ENCODE measurements around the gene KRT38.

KRT38 gene

GRCh38 chr17:41421116-41421515 lies 19.7 kb downstream of the KRT38 start:
- Histone ChIP-seq H3K27me3 (ENCODE audit: low read depth, low read length) (no peaks in the 10 kb centered on the region), H3K27ac (ENCODE audit: low read length) (no peak overlapping the region), H3K4me1 (ENCODE audit: control insufficient read depth in 1 of 2, insufficient read depth in 2 of 2, low read length in 2 of 2) (no peaks in the 10 kb centered on the region), H3K36me3 (ENCODE audit: control insufficient read depth in 1 of 2, insufficient read depth in 2 of 2, low read length in 2 of 2) (no peaks in the 10 kb centered on the region), H3K9me3 (ENCODE audit: control insufficient read depth in 1 of 2, low read length in 2 of 2) (no peaks in the 10 kb centered on the region), H3K4me3 (ENCODE audit: low read depth in 1 of 2, low read length in 2 of 2) (no peak overlapping the region)

DNA sequence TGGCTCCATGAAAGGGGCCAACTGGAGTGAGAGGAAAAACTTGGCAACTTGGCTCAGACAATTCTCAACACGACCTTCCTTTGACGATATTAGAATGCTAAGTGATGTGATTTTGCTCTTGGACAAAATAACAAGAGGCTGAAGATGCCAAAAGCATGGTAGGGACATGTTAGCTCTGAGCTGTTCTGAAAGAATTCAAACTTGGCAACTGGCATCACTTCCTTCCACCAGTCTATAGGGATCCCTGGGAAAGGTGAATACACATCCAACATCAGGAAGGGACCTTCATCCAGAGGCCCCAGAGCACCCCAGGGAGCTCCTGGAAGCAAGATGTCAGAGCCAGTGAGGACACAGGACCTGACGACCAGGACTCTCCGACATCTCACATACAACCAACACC lies 20.6 kb downstream of the KRT38 start:
- Histone ChIP-seq H3K9me3 (ENCODE audit: control insufficient read depth in 1 of 2, low read length in 2 of 2) (no peaks in the 10 kb centered on the region), H3K4me3 (ENCODE audit: low read depth in 1 of 2, low read length in 2 of 2) (no peak overlapping the region), H3K27ac (ENCODE audit: low read length) (no peak overlapping the region), H3K4me1 (ENCODE audit: control insufficient read depth in 1 of 2, insufficient read depth in 2 of 2, low read length in 2 of 2) (no peaks in the 10 kb centered on the region), H3K27me3 (ENCODE audit: low read depth, low read length) (no peaks in the 10 kb centered on the region), H3K36me3 (ENCODE audit: control insufficient read depth in 1 of 2, insufficient read depth in 2 of 2, low read length in 2 of 2) (no peaks in the 10 kb centered on the region)

- no peaks in the 10 kb centered on the region for H3K4me1 ChIP-seq (ENCODE audit: control insufficient read depth in 1 of 2, insufficient read depth in 2 of 2, low read length in 2 of 2)
- H3K27ac ChIP-seq (ENCODE audit: low read length) = no peak overlapping the region
- H3K36me3 ChIP-seq (ENCODE audit: control insufficient read depth in 1 of 2, insufficient read depth in 2 of 2, low read length in 2 of 2) = no peaks in the 10 kb centered on the region
- H3K27me3 ChIP-seq (ENCODE audit: low read depth, low read length) = no peaks in the 10 kb centered on the region
- H3K9me3 ChIP-seq (ENCODE audit: control insufficient read depth in 1 of 2, low read length in 2 of 2) = no peaks in the 10 kb centered on the region
- no peak overlapping the region for H3K4me3 ChIP-seq (ENCODE audit: low read depth in 1 of 2, low read length in 2 of 2)
These were observed 21.1 kb downstream of the KRT38 start for GRCh38 chr17:41419716-41420115.

- no peak overlapping the region for H3K4me3 ChIP-seq (ENCODE audit: low read depth in 1 of 2, low read length in 2 of 2)
- no peaks in the 10 kb centered on the region for H3K36me3 ChIP-seq (ENCODE audit: control insufficient read depth in 1 of 2, insufficient read depth in 2 of 2, low read length in 2 of 2)
- H3K4me1 ChIP-seq (ENCODE audit: control insufficient read depth in 1 of 2, insufficient read depth in 2 of 2, low read length in 2 of 2) = no peaks in the 10 kb centered on the region
- no peaks in the 10 kb centered on the region for H3K27me3 ChIP-seq (ENCODE audit: low read depth, low read length)
- no peak overlapping the region for H3K27ac ChIP-seq (ENCODE audit: low read length)
- H3K9me3 ChIP-seq (ENCODE audit: control insufficient read depth in 1 of 2, low read length in 2 of 2) = no peaks in the 10 kb centered on the region
These were observed 22.5 kb downstream of the KRT38 start for GRCh38 chr17:41418116-41418860.

- Histone ChIP-seq H3K9me3 (ENCODE audit: control insufficient read depth in 1 of 2, low read length in 2 of 2) (no peaks in the 10 kb centered on the region), H3K4me1 (ENCODE audit: control insufficient read depth in 1 of 2, insufficient read depth in 2 of 2, low read length in 2 of 2) (no peaks in the 10 kb centered on the region), H3K36me3 (ENCODE audit: control insufficient read depth in 1 of 2, insufficient read depth in 2 of 2, low read length in 2 of 2) (no peaks in the 10 kb centered on the region), H3K27me3 (ENCODE audit: low read depth, low read length) (no peaks in the 10 kb centered on the region), H3K4me3 (ENCODE audit: low read depth in 1 of 2, low read length in 2 of 2) (no peak overlapping the region), H3K27ac (ENCODE audit: low read length) (no peak overlapping the region)
These were observed 23.2 kb downstream of the KRT38 start for GRCh38 chr17:41417576-41418015.

DNA sequence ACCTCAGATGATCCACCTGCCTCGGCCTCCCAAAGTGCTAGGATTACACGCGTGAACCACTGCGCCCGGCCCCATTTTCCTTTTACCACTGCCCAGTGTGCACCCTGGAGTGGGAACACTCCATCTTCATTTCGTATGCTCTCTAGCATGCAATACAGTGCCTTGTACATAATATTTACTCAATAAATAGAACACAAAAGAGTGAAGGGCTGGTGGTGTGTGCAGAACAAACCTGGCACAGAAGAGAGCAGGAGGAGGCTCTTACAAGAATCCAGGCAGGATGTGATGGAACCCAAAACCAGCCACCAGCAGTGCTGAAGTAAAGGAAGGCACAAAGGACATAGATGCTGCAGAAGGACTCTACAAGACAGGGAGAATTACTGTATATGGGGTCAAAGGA lies 23.7 kb downstream of the KRT38 start:
- Histone ChIP-seq H3K27ac (ENCODE audit: low read length) (no peak overlapping the region), H3K36me3 (ENCODE audit: control insufficient read depth in 1 of 2, insufficient read depth in 2 of 2, low read length in 2 of 2) (no peaks in the 10 kb centered on the region), H3K4me1 (ENCODE audit: control insufficient read depth in 1 of 2, insufficient read depth in 2 of 2, low read length in 2 of 2) (no peaks in the 10 kb centered on the region), H3K4me3 (ENCODE audit: low read depth in 1 of 2, low read length in 2 of 2) (no peak overlapping the region), H3K27me3 (ENCODE audit: low read depth, low read length) (no peaks in the 10 kb centered on the region), H3K9me3 (ENCODE audit: control insufficient read depth in 1 of 2, low read length in 2 of 2) (no peaks in the 10 kb centered on the region)

GRCh38 chr17:41416479-41416878 lies 24.3 kb downstream of the KRT38 start:
- Histone ChIP-seq H3K36me3 (ENCODE audit: control insufficient read depth in 1 of 2, insufficient read depth in 2 of 2, low read length in 2 of 2) (no peaks in the 10 kb centered on the region), H3K4me3 (ENCODE audit: low read depth in 1 of 2, low read length in 2 of 2) (no peak overlapping the region), H3K9me3 (ENCODE audit: control insufficient read depth in 1 of 2, low read length in 2 of 2) (no peaks in the 10 kb centered on the region), H3K27me3 (ENCODE audit: low read depth, low read length) (no peaks in the 10 kb centered on the region), H3K27ac (ENCODE audit: low read length) (no peak overlapping the region), H3K4me1 (ENCODE audit: control insufficient read depth in 1 of 2, insufficient read depth in 2 of 2, low read length in 2 of 2) (no peaks in the 10 kb centered on the region)

- Histone ChIP-seq H3K27me3 (ENCODE audit: low read depth, low read length) (no peaks in the 10 kb centered on the region), H3K4me3 (ENCODE audit: low read depth in 1 of 2, low read length in 2 of 2) (no peak overlapping the region), H3K27ac (ENCODE audit: low read length) (no peak overlapping the region), H3K36me3 (ENCODE audit: control insufficient read depth in 1 of 2, insufficient read depth in 2 of 2, low read length in 2 of 2) (no peaks in the 10 kb centered on the region), H3K4me1 (ENCODE audit: control insufficient read depth in 1 of 2, insufficient read depth in 2 of 2, low read length in 2 of 2) (no peaks in the 10 kb centered on the region), H3K9me3 (ENCODE audit: control insufficient read depth in 1 of 2, low read length in 2 of 2) (no peaks in the 10 kb centered on the region)
These were observed 24.9 kb downstream of the KRT38 start for GRCh38 chr17:41415833-41416335.

- no peak overlapping the region for H3K4me3 ChIP-seq (ENCODE audit: low read depth in 1 of 2, low read length in 2 of 2)
- no peaks in the 10 kb centered on the region for H3K4me1 ChIP-seq (ENCODE audit: control insufficient read depth in 1 of 2, insufficient read depth in 2 of 2, low read length in 2 of 2)
- no peak overlapping the region for H3K27ac ChIP-seq (ENCODE audit: low read length)
- H3K27me3 ChIP-seq (ENCODE audit: low read depth, low read length) = no peaks in the 10 kb centered on the region
- H3K9me3 ChIP-seq (ENCODE audit: control insufficient read depth in 1 of 2, low read length in 2 of 2) = no peaks in the 10 kb centered on the region
- H3K36me3 ChIP-seq (ENCODE audit: control insufficient read depth in 1 of 2, insufficient read depth in 2 of 2, low read length in 2 of 2) = no peaks in the 10 kb centered on the region
These were observed 25.4 kb downstream of the KRT38 start for GRCh38 chr17:41415411-41415810.

DNA sequence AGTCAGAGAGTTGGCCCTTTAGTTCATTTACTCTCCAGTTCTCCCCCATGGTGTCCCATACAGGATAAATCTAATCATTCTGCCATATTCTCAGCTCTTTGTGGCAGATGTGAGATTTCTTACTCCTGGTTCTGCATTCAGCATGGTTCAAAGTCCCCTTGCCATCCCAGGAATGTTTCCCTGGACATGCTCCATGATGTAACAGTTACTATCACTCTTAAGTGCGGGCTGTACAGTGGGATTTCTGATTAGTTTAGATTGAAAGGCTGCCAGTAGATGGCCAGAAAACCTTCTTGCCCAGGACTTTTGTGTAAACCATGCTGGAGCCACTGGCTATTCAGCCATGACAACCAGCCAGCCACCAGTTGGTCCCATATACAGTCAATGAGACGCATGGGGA lies 26.8 kb downstream of the KRT38 start:
- no peaks in the 10 kb centered on the region for H3K9me3 ChIP-seq (ENCODE audit: control insufficient read depth in 1 of 2, low read length in 2 of 2)
- H3K27ac ChIP-seq (ENCODE audit: low read length) = no peak overlapping the region
- no peaks in the 10 kb centered on the region for H3K27me3 ChIP-seq (ENCODE audit: low read depth, low read length)
- H3K4me3 ChIP-seq (ENCODE audit: low read depth in 1 of 2, low read length in 2 of 2) = no peak overlapping the region
- no peaks in the 10 kb centered on the region for H3K4me1 ChIP-seq (ENCODE audit: control insufficient read depth in 1 of 2, insufficient read depth in 2 of 2, low read length in 2 of 2)
- H3K36me3 ChIP-seq (ENCODE audit: control insufficient read depth in 1 of 2, insufficient read depth in 2 of 2, low read length in 2 of 2) = no peaks in the 10 kb centered on the region

- no peaks in the 10 kb centered on the region for H3K27me3 ChIP-seq (ENCODE audit: low read depth, low read length)
- no peaks in the 10 kb centered on the region for H3K9me3 ChIP-seq (ENCODE audit: control insufficient read depth in 1 of 2, low read length in 2 of 2)
- H3K36me3 ChIP-seq (ENCODE audit: control insufficient read depth in 1 of 2, insufficient read depth in 2 of 2, low read length in 2 of 2) = no peaks in the 10 kb centered on the region
- no peak overlapping the region for H3K4me3 ChIP-seq (ENCODE audit: low read depth in 1 of 2, low read length in 2 of 2)
- no peak overlapping the region for H3K27ac ChIP-seq (ENCODE audit: low read length)
- H3K4me1 ChIP-seq (ENCODE audit: control insufficient read depth in 1 of 2, insufficient read depth in 2 of 2, low read length in 2 of 2) = no peaks in the 10 kb centered on the region
These were observed 27.3 kb downstream of the KRT38 start for GRCh38 chr17:41413353-41413957.

All from muscle layer of duodenum (tissue), 2 donors.